Measurements from ENCODE around the gene TMIGD2. TPM values are rescaled to one million over a fixed set of nuclear protein-coding genes. Genes with fewer than 3 reads are reported as not detected.

TMIGD2 gene
- total and polyA plus RNA-seq, 2 experiments from 2014 or later = not detected

DNA sequence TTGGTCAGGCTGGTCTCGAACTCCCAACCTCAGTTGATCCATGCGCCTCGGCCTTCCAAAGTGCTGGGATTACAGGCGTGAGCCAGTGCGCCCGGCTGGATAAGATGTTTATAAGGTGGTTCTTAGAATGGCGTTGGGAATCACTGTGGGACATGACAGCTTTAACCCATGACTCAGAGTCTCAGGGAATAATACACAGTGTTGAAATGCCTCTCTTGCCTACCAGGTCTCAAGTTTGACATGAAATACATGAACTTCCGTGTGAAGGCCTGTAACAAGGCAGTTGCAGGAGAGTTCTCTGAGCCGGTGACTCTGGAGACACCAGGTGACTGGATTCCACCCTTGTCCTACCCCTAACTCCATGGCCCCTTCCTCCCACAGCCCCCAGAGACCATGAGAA is 14.8 kb upstream of the TMIGD2 start:
- no peaks in the 10 kb centered on the region for H4K20me1 ChIP-seq (ENCODE audit: insufficient read depth, poor library complexity, severe bottlenecking)
- TF ChIP-seq, protein P1, sequence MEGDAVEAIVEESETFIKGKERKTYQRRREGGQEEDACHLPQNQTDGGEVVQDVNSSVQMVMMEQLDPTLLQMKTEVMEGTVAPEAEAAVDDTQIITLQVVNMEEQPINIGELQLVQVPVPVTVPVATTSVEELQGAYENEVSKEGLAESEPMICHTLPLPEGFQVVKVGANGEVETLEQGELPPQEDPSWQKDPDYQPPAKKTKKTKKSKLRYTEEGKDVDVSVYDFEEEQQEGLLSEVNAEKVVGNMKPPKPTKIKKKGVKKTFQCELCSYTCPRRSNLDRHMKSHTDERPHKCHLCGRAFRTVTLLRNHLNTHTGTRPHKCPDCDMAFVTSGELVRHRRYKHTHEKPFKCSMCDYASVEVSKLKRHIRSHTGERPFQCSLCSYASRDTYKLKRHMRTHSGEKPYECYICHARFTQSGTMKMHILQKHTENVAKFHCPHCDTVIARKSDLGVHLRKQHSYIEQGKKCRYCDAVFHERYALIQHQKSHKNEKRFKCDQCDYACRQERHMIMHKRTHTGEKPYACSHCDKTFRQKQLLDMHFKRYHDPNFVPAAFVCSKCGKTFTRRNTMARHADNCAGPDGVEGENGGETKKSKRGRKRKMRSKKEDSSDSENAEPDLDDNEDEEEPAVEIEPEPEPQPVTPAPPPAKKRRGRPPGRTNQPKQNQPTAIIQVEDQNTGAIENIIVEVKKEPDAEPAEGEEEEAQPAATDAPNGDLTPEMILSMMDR (IDR thresholded peaks at IDR 0.05; ENCODE audit: poor library complexity) = no peak
- no peak for TF ChIP-seq EZH2 (IDR thresholded peaks at IDR 0.05; ENCODE audit: borderline replicate concordance)
- TF ChIP-seq EZH2phosphoT487 (IDR thresholded peaks at IDR 0.05; ENCODE audit: low read depth, severe bottlenecking, unreplicated experiment) = no peak
- H3K27ac ChIP-seq = no peak overlapping the region
- H3K4me1 ChIP-seq (ENCODE audit: insufficient read depth) = no peaks in the 10 kb centered on the region
- WGBS (ENCODE audit: low lambda C conversion rate, missing lambda C conversion rate) = 97% methylated on average over 9 of the region's 9 CpGs
- no peaks in the 10 kb centered on the region for H3K9me2 ChIP-seq (replicated peaks; ENCODE audit: insufficient read depth)
- H3K27me3 ChIP-seq = no peaks in the 10 kb centered on the region
- H3K4me2 ChIP-seq = no peak overlapping the region
- no peaks in the 10 kb centered on the region for H3K79me2 ChIP-seq
- DNase-seq (ENCODE audit: low spot score) = no peak
- H2AFZ ChIP-seq = no peak overlapping the region
- H3K36me3 ChIP-seq (replicated peaks; ENCODE audit: insufficient read depth, low read depth) = no peaks in the 10 kb centered on the region
- H3K9me3 ChIP-seq (ENCODE audit: low read depth) = no peaks in the 10 kb centered on the region
- no peak overlapping the region for H3K4me3 ChIP-seq

DNA sequence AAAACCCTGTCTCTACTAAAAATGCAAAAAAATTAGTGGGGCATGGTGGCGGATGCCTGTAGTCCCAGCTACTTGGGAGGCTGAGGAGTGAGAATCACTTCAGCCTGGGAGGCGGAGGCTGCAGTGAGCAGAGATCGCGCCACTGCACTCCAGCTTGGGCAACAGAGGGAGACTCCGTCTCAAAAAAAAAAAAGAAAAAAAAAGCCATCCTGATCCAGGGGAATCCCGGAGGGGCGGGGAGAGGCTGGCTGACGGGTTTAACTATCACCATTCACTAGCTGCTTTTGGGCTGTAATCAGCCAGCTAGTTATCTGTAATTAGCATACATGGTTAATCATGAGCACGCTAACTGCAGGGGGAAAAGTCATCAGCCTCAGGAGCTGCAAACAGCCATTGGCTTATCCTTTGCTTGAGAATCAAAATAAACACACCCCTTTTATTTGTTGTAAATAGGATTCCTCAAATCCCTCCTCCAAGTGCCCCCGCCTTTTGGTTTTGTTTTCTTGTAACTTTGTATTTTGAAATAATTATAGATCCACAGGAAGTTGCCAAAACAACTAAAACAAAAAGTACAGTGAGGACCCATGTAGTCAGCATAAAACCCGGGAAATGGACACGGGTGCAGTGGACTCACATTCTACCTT is 11.8 kb upstream of the TMIGD2 start:
- Histone ChIP-seq H3K79me2 (no peaks in the 10 kb centered on the region), H3K27me3 (no peaks in the 10 kb centered on the region), H3K27ac (no peak overlapping the region), H3K4me3 (no peak overlapping the region), H3K4me2 (no peak overlapping the region), H2AFZ (no peak overlapping the region), H3K9me2 (replicated peaks; ENCODE audit: insufficient read depth) (no peaks in the 10 kb centered on the region), H3K9me3 (ENCODE audit: low read depth) (no peaks in the 10 kb centered on the region), H4K20me1 (ENCODE audit: insufficient read depth, poor library complexity, severe bottlenecking) (no peaks in the 10 kb centered on the region), H3K36me3 (replicated peaks; ENCODE audit: insufficient read depth, low read depth) (no peaks in the 10 kb centered on the region), H3K4me1 (ENCODE audit: insufficient read depth) (no peaks in the 10 kb centered on the region)
- TF ChIP-seq, protein P1 (IDR thresholded peaks at IDR 0.05; ENCODE audit: poor library complexity) = no peak
- TF ChIP-seq EZH2phosphoT487 (IDR thresholded peaks at IDR 0.05; ENCODE audit: low read depth, severe bottlenecking, unreplicated experiment) (no peak), EZH2 (IDR thresholded peaks at IDR 0.05; ENCODE audit: borderline replicate concordance) (no peak)
- 91% methylated on average over 12 of the region's 12 CpGs for WGBS (ENCODE audit: low lambda C conversion rate, missing lambda C conversion rate)
- DNase-seq (ENCODE audit: low spot score) = no peak

DNA sequence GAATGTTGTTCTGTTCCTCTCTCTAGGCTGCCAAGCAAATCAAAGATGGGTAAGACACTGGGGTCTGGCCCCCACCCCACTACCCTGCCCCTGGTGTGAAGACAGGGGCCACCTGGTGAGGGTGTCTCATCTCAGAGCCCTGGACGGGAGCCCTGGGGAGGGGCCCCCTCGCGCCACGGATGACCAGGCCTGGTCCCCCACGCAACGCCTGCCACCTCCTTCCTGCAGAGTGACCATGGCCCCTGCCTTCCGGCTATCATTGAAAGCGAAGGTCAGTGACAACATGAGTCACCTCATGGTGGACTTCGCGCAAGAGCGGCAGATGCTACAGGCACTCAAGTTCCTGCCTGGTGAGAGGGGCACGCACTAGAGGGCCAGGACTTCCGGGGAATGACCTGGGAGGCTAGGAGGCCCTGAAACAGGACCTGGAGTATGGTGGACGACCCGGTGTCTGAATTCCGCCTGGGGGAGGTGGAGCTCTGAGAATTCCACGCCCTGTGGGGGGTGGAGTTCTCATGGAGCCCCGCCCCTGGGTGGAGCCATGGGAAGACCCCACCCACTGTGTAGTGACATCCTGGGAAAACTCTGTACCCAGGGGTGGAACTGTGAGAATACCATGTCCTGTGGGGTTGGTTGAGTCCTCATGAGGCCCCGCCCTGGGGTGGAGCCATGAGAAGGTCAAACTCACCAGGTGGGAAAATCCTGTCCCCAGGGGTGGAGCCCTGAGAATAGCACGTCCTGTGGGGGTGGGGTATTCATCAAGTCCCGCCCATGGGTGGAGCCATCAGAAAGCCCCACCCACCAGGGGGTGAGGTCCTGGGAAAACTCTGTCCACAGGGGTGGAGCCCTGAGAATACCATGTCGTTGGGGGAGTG is 8.3 kb upstream of the TMIGD2 start:
- H3K27me3 ChIP-seq = no peaks in the 10 kb centered on the region
- H3K4me1 ChIP-seq (ENCODE audit: insufficient read depth) = no peaks in the 10 kb centered on the region
- no peaks in the 10 kb centered on the region for H3K9me2 ChIP-seq (replicated peaks; ENCODE audit: insufficient read depth)
- no peak overlapping the region for H2AFZ ChIP-seq
- H3K9me3 ChIP-seq (ENCODE audit: low read depth) = no peaks in the 10 kb centered on the region
- no peaks in the 10 kb centered on the region for H3K36me3 ChIP-seq (replicated peaks; ENCODE audit: insufficient read depth, low read depth)
- H3K4me3 ChIP-seq = no peak overlapping the region
- TF ChIP-seq, protein P1 (IDR thresholded peaks at IDR 0.05; ENCODE audit: poor library complexity) = no peak
- TF ChIP-seq EZH2 (IDR thresholded peaks at IDR 0.05; ENCODE audit: borderline replicate concordance) (no peak), EZH2phosphoT487 (IDR thresholded peaks at IDR 0.05; ENCODE audit: low read depth, severe bottlenecking, unreplicated experiment) (no peak)
- 96% methylated on average over 22 of the region's 22 CpGs for WGBS (ENCODE audit: low lambda C conversion rate, missing lambda C conversion rate)
- H4K20me1 ChIP-seq (ENCODE audit: insufficient read depth, poor library complexity, severe bottlenecking) = no peaks in the 10 kb centered on the region
- H3K79me2 ChIP-seq = no peaks in the 10 kb centered on the region
- DNase-seq (ENCODE audit: low spot score) = no peak
- H3K27ac ChIP-seq = no peak overlapping the region
- no peak overlapping the region for H3K4me2 ChIP-seq
